ENCODE measurements around the gene ESR1. TPM values are rescaled to one million over a fixed set of nuclear protein-coding genes. Genes with fewer than 3 reads are reported as not detected.
A peak's percentile ranks its signal among the peaks of the same experiment; 100 is the strongest.

ESR1 gene
- total RNA-seq, 6 experiments from 2014 or later = 0.07 to 0.63 (median 0.40) TPM

DNA sequence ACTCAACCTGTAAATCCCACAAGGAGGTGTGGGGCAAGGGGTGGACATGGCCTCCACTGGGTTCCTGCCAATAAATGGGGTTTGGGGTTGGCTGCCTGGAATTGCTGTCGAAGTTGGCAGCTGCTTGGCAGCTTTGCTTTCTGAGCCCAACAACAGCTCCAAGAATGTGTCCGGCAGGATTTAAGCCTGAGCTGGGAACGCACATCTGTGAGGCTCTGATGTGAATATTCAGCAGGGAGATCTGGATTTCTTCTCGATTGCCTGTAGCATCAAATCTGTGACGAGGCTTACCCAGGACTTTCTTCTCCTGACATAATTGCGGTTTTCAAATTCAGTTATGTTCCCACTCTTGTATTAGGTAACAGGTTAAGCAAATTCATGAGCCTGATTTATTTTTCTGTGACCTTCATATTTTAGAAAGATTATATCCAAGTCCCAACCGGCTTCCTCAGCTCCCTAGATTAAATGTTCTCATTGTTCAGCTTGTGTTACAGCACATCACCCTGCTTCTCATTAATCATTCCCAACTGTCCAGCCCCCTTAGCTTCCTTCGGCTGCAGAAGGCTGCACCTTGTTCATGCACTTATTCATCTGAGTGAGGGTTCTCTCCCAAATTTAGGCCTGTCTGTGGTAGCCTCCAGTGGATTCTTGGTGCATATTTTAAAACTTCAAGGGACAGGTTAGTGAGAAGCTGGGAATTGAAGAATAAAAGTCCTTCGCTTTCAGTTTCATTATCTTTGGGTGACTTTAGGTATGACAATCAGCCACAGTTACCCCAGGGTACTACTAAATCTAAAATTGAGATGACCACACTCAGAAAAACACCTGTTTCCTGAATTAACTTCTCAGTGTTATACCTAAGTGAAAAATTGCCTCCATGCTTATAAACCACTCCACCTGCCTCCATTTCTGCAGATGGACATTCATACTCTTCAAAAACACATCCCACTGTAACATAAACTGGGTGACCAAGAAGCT, 310.0 kb downstream of the ESR1 start:
- Mint-ChIP-seq H3K27me3 (ENCODE audit: insufficient read depth) (peaks cover 5% of the 10 kb centered on the region; the same call in 1 of the 2 replicates), H3K9me3 (no peaks in the 10 kb centered on the region), H3K27ac (no peak overlapping the region), H3K4me3 (no peak overlapping the region), H3K4me1 (ENCODE audit: low read depth) (peaks cover 12% of the 10 kb centered on the region), H3K36me3 (ENCODE audit: low read depth) (peaks cover 40% of the 10 kb centered on the region)
- DNase-seq = no peak
- TF ChIP-seq, protein P1, sequence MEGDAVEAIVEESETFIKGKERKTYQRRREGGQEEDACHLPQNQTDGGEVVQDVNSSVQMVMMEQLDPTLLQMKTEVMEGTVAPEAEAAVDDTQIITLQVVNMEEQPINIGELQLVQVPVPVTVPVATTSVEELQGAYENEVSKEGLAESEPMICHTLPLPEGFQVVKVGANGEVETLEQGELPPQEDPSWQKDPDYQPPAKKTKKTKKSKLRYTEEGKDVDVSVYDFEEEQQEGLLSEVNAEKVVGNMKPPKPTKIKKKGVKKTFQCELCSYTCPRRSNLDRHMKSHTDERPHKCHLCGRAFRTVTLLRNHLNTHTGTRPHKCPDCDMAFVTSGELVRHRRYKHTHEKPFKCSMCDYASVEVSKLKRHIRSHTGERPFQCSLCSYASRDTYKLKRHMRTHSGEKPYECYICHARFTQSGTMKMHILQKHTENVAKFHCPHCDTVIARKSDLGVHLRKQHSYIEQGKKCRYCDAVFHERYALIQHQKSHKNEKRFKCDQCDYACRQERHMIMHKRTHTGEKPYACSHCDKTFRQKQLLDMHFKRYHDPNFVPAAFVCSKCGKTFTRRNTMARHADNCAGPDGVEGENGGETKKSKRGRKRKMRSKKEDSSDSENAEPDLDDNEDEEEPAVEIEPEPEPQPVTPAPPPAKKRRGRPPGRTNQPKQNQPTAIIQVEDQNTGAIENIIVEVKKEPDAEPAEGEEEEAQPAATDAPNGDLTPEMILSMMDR (IDR thresholded peaks at IDR 0.05) = no peak

DNA sequence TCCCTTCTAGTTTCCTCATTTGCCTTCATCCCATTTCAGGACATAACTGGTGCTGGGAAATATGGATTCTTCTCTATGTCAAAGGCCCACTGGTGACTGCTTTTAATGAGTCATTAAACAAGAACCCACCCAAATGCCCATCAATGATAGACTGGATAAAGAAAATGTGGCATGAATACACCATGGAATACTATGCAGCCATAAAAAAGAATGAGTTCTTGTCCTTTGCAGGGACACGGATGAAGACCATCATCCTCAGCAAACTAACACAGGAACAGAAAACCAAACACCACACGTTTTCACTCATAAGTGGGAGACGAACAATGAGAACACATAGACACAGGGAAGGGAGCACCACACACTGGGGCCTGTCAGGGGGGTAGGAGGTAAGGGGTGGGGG, 310.7 kb downstream of the ESR1 start:
- Mint-ChIP-seq H3K27ac (no peak overlapping the region), H3K36me3 (ENCODE audit: low read depth) (peaks cover 40% of the 10 kb centered on the region), H3K9me3 (no peaks in the 10 kb centered on the region), H3K4me3 (no peak overlapping the region), H3K4me1 (ENCODE audit: low read depth) (peaks cover 12% of the 10 kb centered on the region), H3K27me3 (ENCODE audit: insufficient read depth) (peaks cover 5% of the 10 kb centered on the region; the same call in 1 of the 2 replicates)
- DNase-seq = no peak
- TF ChIP-seq, protein P1 (IDR thresholded peaks at IDR 0.05) = no peak

DNA sequence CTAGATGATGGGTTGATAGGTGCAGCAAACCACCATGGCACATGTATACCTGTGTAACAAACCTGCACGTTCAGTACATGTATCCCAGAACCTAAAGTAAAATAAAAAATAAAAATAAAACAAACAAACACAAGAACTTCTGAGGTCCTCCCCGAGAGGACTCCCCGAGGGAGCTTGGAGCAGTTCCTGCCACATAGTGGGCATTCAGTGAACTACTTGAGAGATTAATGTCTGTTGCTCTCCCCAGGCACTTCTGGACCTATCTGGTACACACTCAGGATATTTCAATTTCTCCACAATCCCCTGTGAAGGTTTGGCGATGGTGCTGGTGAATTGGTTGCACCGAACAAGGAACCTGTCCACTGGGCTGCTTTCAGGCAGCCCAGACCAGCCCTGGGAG, 311.2 kb downstream of the ESR1 start:
- Mint-ChIP-seq H3K27ac (no peak overlapping the region), H3K27me3 (ENCODE audit: insufficient read depth) (peaks cover 5% of the 10 kb centered on the region; the same call in 1 of the 2 replicates), H3K4me1 (ENCODE audit: low read depth) (peaks cover 12% of the 10 kb centered on the region), H3K36me3 (ENCODE audit: low read depth) (peaks cover 36% of the 10 kb centered on the region), H3K4me3 (no peak overlapping the region), H3K9me3 (no peaks in the 10 kb centered on the region)
- no peak for DNase-seq
- TF ChIP-seq, protein P1 (IDR thresholded peaks at IDR 0.05) = peak; percentile 37; the same call in 1 of the 2 replicates

DNA sequence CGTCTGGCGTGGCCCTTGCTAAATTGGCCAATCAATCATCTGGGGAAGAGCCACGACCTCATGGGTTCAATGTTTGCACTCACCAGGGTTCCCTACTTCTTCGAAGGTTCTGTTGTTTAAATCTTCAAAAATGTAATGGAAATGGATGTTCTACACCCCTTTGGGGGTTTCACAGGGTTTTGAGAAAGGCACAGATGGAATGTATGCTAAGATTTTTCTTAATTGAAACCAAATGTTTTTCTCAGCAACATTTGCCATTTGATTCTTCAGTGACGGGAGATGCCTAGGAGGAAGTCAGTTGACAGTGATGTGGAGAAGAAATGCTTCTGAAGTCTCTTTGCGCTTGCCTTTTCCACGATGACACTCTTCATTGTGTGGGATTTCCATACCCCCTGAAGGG, 312.3 kb downstream of the ESR1 start:
- no peak overlapping the region for H3K4me3 Mint-ChIP-seq
- peaks cover 18% of the 10 kb centered on the region for H3K4me1 Mint-ChIP-seq (ENCODE audit: low read depth)
- DNase-seq = no peak
- no peaks in the 10 kb centered on the region for H3K9me3 Mint-ChIP-seq
- peaks cover 5% of the 10 kb centered on the region; the same call in 1 of the 2 replicates for H3K27me3 Mint-ChIP-seq (ENCODE audit: insufficient read depth)
- TF ChIP-seq, protein P1 (IDR thresholded peaks at IDR 0.05) = no peak
- peaks cover 36% of the 10 kb centered on the region for H3K36me3 Mint-ChIP-seq (ENCODE audit: low read depth)
- no peak overlapping the region for H3K27ac Mint-ChIP-seq

DNA sequence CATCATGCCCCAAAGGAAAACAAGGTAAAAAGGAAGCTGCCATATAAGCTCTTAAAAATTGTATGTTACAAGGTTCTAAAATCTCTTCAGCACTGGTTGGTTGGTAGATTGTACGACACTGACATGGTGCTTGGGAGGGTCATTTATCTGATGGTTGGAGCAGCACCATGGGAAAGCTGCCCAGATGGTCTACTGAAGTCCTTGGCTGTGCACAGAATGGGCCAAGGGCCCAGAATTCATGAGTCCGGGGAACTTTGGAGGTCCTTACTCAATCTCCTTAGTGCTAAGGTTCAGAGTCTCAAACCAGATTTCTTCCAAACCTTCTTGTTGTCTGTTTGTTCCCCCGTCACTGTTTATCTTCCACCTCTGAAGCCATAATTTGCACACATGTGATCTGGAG, 314.4 kb downstream of the ESR1 start:
- no peaks in the 10 kb centered on the region for H3K9me3 Mint-ChIP-seq
- H3K27ac Mint-ChIP-seq = no peak overlapping the region
- H3K4me3 Mint-ChIP-seq = no peak overlapping the region
- H3K27me3 Mint-ChIP-seq (ENCODE audit: insufficient read depth) = peaks cover 5% of the 10 kb centered on the region; the same call in 1 of the 2 replicates
- H3K36me3 Mint-ChIP-seq (ENCODE audit: low read depth) = peaks cover 36% of the 10 kb centered on the region
- no peak for DNase-seq
- TF ChIP-seq, protein P1 (IDR thresholded peaks at IDR 0.05) = no peak
- peaks cover 33% of the 10 kb centered on the region for H3K4me1 Mint-ChIP-seq (ENCODE audit: low read depth)
